A673 (cell line): ENCODE data around the gene IL1B. TPM values are rescaled to one million over a fixed set of nuclear protein-coding genes. Genes with fewer than 3 reads are reported as not detected.

ENCODE experiments used
- BruUV-seq: library from RNA; stranded (reverse); fragments of 400-500 nt; replicated peaks from 2 replicates; lab custom pipeline; 2021; lab: Mats Ljungman, UMichigan
- CTCF ChIA-PET: fragments of 300-600 bp; sonication (Branson Sonifier 250); formaldehyde crosslinking; loops from one replicate; lab custom pipeline; 2022; ENCODE audit warnings: antibody characterized with exemption; lab: Charles Lee
- POLR2A ChIA-PET: fragments of 300-600 bp; sonication (Branson Sonifier 250); formaldehyde crosslinking; loops from one replicate; lab custom pipeline; 2022; ENCODE audit warnings: antibody characterized with exemption; ENCODE audit not compliant: low non-redundant PET; lab: Charles Lee
- DNase-seq: peaks from one replicate; pipeline ENCODE4 v3.0.0-alpha.2; 2015; ENCODE audit warnings: low spot score
- H3K27ac ChIP-seq: fragments of 200-600 bp; sonication (generic); 2 replicates; pipeline ENCODE4 v1.5.1; 2016; ENCODE audit warnings: mixed run types, low read depth, mild to moderate bottlenecking, mixed read lengths, antibody characterized with exemption, low read length; ENCODE audit not compliant: poor library complexity, severe bottlenecking
- H3K27me3 ChIP-seq: fragments of 200-600 bp; sonication (generic); replicated peaks from 2 replicates; pipeline ENCODE4 v1.6.1; 2017; ENCODE audit warnings: mixed run types, low read depth, mild to moderate bottlenecking, mixed read lengths, antibody characterized with exemption, low read length; ENCODE audit not compliant: insufficient read depth, poor library complexity
- H3K36me3 ChIP-seq: fragments of 200-600 bp; sonication (generic); 2 replicates; pipeline ENCODE4 v1.6.1; 2016; ENCODE audit warnings: mixed run types, mild to moderate bottlenecking, mixed read lengths, antibody characterized with exemption, low read length; ENCODE audit not compliant: insufficient read depth, poor library complexity, severe bottlenecking
- H3K4me1 ChIP-seq: fragments of 200-600 bp; sonication (generic); 2 replicates; pipeline ENCODE4 v1.6.1; 2017; ENCODE audit warnings: mixed run types, mild to moderate bottlenecking, mixed read lengths, antibody characterized with exemption, low read length; ENCODE audit not compliant: insufficient read depth, poor library complexity, severe bottlenecking
- H3K4me3 ChIP-seq: fragments of 200-600 bp; sonication (generic); 2 replicates; pipeline ENCODE4 v1.5.1; 2016; ENCODE audit warnings: low read depth, mixed run types, mild to moderate bottlenecking, mixed read lengths, low read length; ENCODE audit not compliant: poor library complexity, severe bottlenecking
- H3K9me3 ChIP-seq: fragments of 200-600 bp; sonication (generic); 2 replicates; pipeline ENCODE4 v1.6.1; 2016; ENCODE audit warnings: mixed run types, low read depth, mild to moderate bottlenecking, mixed read lengths, antibody characterized with exemption, low read length; ENCODE audit not compliant: poor library complexity, severe bottlenecking
- EZH2 ChIP-seq: fragments of 200-600 bp; sonication (generic); IDR thresholded peaks from 2 replicates; pipeline ENCODE4 v1.6.1; 2017; ENCODE audit warnings: borderline replicate concordance, low read depth, mild to moderate bottlenecking, mixed read lengths, antibody characterized with exemption, low read length; ENCODE audit not compliant: poor library complexity, severe bottlenecking
- intact Hi-C: fragments of 100-400 bp; cut with micrococcal nuclease; formaldehyde crosslinking; loops from one replicate; pipeline ENCODE4 v1.10.0; 2022; ENCODE audit not compliant: unreplicated experiment
- total RNA-seq: library from RNA; stranded (reverse); gene quantifications from 2 replicates; pipeline ENCODE4 v1.2.3, GENCODE V29; 2021
- TF ChIP-seq, protein P1 (sequence below): fragments of 300-800, 200-600 bp; sonication (generic); conservative IDR thresholded peaks from 2 replicates; pipeline ENCODE4 v1.5.1; 2017; ENCODE audit warnings: low read depth, mild to moderate bottlenecking, antibody characterized with exemption, low read length, moderate library complexity, mixed read lengths

The IL1B gene
- total RNA-seq, 1 experiment from 2014 or later, result 2.1 TPM

DNA sequence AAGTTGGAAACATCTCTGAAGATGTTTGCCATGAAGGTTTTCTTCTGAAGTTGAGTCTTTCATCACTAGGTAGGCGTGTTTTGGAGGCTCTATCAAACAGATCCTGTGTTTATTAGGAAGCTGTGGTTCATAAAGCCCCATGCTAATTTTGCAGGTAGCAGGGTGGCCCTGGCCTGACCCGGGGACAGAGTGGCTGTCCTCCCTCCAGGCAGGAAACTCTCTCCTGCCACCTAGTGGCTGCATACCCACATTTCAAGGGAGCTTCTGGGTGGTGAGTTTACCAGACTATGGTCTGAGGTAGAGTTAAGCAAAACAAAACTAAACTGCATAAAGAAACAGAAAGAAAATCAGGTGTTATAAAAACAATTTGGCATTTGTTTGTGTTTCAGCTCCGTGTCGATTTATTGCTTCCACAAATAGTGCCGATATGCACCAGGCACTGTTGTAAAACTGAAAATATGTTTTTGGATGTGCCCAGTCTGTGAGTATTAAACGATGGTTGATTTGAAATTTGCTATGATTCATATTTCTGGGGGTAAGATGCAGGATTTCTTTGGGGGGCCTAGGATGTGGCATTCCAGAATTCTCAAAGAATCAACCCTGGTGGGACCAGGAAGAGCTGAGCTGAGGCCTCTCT, 48.4 kb upstream of the IL1B start:
- ChIA-PET CTCF (interaction anchor here (0.6 to 1.1 kb wide), 4 partner anchors 56 to 136 kb away, joined by 3 to 7 read pairs (median 4); no protein-coding TSS in a partner anchor), POLR2A (no interaction called here)
- no peak for TF ChIP-seq EZH2
- TF ChIP-seq, protein P1, sequence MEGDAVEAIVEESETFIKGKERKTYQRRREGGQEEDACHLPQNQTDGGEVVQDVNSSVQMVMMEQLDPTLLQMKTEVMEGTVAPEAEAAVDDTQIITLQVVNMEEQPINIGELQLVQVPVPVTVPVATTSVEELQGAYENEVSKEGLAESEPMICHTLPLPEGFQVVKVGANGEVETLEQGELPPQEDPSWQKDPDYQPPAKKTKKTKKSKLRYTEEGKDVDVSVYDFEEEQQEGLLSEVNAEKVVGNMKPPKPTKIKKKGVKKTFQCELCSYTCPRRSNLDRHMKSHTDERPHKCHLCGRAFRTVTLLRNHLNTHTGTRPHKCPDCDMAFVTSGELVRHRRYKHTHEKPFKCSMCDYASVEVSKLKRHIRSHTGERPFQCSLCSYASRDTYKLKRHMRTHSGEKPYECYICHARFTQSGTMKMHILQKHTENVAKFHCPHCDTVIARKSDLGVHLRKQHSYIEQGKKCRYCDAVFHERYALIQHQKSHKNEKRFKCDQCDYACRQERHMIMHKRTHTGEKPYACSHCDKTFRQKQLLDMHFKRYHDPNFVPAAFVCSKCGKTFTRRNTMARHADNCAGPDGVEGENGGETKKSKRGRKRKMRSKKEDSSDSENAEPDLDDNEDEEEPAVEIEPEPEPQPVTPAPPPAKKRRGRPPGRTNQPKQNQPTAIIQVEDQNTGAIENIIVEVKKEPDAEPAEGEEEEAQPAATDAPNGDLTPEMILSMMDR, result peak; percentile 87
- H3K4me1 ChIP-seq, result no peaks in the 10 kb centered on the region
- H3K4me3 ChIP-seq, result no peak overlapping the region
- intact Hi-C loops, result loop anchor here (1.0 kb wide), 1 partner anchor 132 kb away; no protein-coding TSS in a partner anchor
- DNase-seq, result peak; percentile 37
- H3K36me3 ChIP-seq, result no peaks in the 10 kb centered on the region
- no peaks in the 10 kb centered on the region for H3K9me3 ChIP-seq
- no peaks in the 10 kb centered on the region for H3K27me3 ChIP-seq
- H3K27ac ChIP-seq, result no peak overlapping the region
- BruUV-seq, result no TSS peak

DNA sequence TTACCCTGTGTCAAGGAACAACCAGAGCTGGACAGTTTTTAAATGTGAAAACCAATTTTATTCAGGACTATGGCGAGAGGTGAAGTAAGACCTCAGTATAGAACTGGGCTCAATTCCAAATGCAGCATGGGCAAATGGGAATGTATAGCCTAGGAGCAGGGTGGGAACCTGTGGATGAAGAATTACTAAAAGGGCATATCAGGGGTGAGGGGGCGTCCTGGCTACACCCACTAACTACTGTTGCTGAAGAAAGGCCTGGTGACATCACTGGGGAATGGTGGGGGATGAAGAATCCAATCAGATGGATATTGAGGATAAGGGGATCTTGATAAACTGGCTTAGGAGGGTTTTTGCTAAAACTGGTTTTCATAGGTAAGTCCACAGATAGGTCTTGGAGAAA, 47.1 kb upstream of the IL1B start:
- ChIA-PET CTCF (no interaction called here), POLR2A (no interaction called here)
- H3K4me3 ChIP-seq, result no peak overlapping the region
- BruUV-seq, result no TSS peak
- H3K36me3 ChIP-seq, result no peaks in the 10 kb centered on the region
- intact Hi-C loops, result no loop called here
- H3K4me1 ChIP-seq, result no peaks in the 10 kb centered on the region
- no peaks in the 10 kb centered on the region for H3K27me3 ChIP-seq
- H3K9me3 ChIP-seq, result no peaks in the 10 kb centered on the region
- no peak overlapping the region for H3K27ac ChIP-seq
- no peak for TF ChIP-seq EZH2
- TF ChIP-seq, protein P1, result no peak
- no peak for DNase-seq

- Histone ChIP-seq H3K27me3 (no peaks in the 10 kb centered on the region), H3K4me3 (no peak overlapping the region), H3K27ac (no peak overlapping the region), H3K4me1 (no peaks in the 10 kb centered on the region), H3K9me3 (no peaks in the 10 kb centered on the region), H3K36me3 (no peaks in the 10 kb centered on the region)
- TF ChIP-seq, protein P1, result no peak
- TF ChIP-seq EZH2, result no peak
- CTCF ChIA-PET, result no interaction called here
- POLR2A ChIA-PET, result no interaction called here
- intact Hi-C loops, result no loop called here
- no TSS peak for BruUV-seq
- DNase-seq, result peak; percentile 68
Measured at GRCh38 chr2:112881217-112881985, 44.8 kb upstream of the IL1B start.
